Measurements from ENCODE around the gene PKNOX2. TPM values are rescaled to one million over a fixed set of nuclear protein-coding genes. Genes with fewer than 3 reads are reported as not detected.

The PKNOX2 gene
- total RNA-seq, 1 donor from 2014 or later = not detected

DNA sequence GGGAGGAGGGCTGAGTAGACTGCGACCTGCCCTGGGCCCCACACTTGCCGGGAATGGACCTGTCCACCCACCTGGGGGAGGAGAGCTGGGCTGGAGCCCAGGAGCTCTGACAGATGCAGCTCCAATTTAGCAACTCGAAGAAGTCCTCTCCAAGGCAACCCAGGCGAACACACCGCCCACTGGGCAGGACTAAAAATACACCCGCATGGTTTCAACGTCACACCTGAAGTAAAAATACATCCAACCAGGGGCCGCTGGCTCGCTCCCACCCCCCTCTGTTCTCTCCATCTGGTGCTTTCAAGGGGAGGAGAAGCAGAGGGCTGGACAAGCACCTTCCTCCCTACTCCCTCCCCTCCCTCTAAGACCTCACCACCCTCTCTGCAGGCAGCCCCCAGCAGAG is 211.6 kb downstream of the PKNOX2 start:
- intact Hi-C loops (cut with micrococcal nuclease) = no loop called here

DNA sequence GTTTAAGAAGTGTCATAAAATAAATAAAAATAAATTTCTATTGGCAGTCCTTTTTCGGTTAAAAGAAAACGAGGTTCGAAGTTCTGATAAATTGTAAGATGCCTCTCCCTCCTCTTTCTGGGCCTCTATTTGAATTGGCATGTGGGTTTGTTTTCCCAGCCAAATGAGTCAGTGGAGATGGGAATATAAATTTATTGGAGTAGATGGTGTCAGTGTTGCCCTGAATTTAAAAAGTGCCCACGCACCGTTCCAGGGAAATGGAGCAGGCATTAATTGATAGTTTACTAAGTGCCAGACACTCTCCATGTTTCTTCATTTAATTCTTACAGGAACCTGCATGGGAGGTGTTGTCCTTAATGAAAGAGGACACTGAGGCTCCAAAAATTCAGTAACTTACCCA is 212.3 kb downstream of the PKNOX2 start:
- intact Hi-C loops (cut with micrococcal nuclease) = no loop called here

- intact Hi-C loops (cut with micrococcal nuclease) = no loop called here
Observed at GRCh38 chr11:125378083-125378482, 213.5 kb downstream of the PKNOX2 start.

- intact Hi-C loops (cut with micrococcal nuclease) = no loop called here
Observed at GRCh38 chr11:125378571-125378970, 214.0 kb downstream of the PKNOX2 start.

GRCh38 chr11:125379565-125379964 is 215.0 kb downstream of the PKNOX2 start:
- intact Hi-C loops (cut with micrococcal nuclease) = no loop called here

DNA sequence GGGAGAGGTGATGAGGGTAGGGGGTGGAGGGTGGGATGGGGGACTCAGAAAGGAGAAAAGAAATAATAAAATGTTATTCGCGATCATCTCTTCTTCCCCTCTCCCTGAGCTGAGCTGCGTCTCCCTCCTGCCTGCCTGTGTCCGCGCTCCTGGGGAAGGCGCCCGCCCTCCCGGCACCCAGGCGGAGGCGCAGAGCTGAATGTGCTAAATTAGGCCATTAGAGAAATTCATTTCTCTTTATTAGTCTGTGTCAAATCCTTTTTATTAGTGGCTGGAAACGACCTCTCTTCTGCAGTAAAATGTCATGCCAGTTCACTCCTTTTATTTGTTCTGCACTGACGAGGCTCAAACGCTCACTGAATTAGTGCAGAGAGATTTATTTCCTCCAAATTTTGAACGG is 215.4 kb downstream of the PKNOX2 start:
- intact Hi-C loops (cut with micrococcal nuclease) = no loop called here

DNA sequence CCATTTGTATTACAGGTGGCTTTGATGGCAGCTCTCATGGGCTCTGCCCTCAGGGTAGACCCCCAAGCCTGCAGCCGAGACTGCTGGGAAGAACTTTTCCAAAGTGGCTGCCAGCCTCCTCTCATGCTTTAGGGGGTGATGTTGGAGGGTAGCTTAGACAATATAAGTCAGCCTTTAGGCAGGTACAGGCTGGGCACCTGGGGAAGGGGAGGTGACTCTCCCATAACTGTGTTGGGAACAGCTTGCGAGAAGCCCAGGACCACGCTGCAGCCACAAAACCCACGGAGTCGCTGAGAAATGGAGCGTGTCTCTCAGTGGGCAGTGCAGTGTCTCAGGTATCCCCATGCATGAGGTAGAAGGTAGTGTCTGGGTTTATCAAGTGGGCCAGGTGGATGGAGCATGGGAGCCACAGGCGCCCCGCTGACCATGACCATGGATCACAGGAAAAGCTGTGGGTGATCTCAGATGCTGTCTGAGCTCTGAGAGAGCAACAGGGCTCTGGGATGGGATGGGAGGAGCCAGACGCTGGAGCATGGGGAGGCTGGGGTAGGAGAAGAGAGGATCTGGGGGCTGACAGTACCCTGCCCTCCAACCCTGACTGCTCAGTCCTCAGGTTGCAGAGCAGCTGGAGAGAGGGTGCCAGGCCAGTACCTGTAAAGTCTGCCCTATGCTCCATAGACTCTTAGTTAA is 216.3 kb downstream of the PKNOX2 start:
- intact Hi-C loops (cut with micrococcal nuclease) = no loop called here

GRCh38 chr11:125381499-125382044 is 217.0 kb downstream of the PKNOX2 start:
- intact Hi-C loops (cut with micrococcal nuclease) = no loop called here

GRCh38 chr11:125382314-125382791 is 217.8 kb downstream of the PKNOX2 start:
- intact Hi-C loops (cut with micrococcal nuclease) = no loop called here

GRCh38 chr11:125382822-125383221 is 218.3 kb downstream of the PKNOX2 start:
- intact Hi-C loops (cut with micrococcal nuclease) = no loop called here

GRCh38 chr11:125384825-125385224 is 220.3 kb downstream of the PKNOX2 start:
- intact Hi-C loops (cut with micrococcal nuclease) = no loop called here

DNA sequence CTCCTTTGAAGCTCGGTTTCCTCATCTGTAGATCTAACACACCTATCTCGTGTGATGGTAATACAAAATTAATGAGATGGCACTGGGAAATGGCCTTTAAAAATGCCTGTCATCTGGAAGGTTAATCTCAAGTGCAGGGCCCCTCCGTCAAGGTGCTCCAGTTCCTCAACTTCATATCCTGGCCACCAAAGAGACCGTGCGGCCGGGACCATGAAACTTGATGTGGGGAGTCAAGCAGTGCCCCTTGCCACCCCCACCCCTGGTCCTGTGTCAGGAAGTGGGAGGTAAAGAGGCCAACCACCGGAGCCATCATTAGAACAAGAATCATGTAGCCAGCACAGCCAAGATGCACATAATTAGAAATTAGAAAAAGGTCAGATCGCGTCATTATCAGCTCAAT is 223.3 kb downstream of the PKNOX2 start:
- intact Hi-C loops (cut with micrococcal nuclease) = no loop called here

DNA sequence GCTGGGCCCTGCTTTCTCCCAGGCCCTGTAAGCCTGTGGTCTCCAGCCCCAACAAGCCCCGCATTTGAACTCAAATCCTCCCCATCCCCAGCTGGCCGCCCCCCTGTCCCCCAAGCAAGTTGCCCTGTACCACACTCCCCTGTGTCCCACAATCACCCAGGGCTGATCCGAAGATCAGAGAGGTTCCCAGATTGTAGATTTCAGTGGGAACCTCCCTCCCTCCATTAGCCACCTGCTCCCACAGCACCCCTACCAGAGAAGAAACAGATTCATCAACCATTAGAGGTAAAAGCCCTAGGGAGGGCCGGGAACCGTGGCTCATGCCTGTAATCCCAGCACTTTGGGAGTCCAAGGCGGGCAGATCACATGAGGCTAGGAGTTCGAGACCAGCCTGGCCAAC is 224.1 kb downstream of the PKNOX2 start:
- intact Hi-C loops (cut with micrococcal nuclease) = no loop called here

- intact Hi-C loops (cut with micrococcal nuclease) = no loop called here
Observed at GRCh38 chr11:125389339-125390166, 225.0 kb downstream of the PKNOX2 start.

DNA sequence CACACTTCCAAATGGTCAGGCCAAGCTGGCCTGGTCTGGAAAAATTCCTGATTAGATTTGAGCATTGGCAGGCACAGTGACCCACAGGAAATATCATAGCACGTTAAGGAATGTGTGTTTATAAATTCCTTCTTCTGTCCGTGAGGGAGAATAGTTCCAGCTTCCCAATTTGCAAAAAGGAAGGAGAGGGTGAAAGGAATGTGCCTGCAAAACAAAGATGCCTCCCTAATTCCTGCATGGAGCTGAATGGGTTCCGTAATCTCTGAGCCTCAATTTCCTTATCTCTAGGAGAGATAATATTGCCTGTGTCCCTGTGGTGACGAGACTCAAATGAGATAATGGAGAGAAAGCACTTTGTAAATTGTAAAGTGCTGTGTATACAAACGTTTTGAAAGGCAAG is 226.4 kb downstream of the PKNOX2 start:
- intact Hi-C loops (cut with micrococcal nuclease) = no loop called here

GRCh38 chr11:125393331-125393730 is 228.8 kb downstream of the PKNOX2 start:
- intact Hi-C loops (cut with micrococcal nuclease) = no loop called here

DNA sequence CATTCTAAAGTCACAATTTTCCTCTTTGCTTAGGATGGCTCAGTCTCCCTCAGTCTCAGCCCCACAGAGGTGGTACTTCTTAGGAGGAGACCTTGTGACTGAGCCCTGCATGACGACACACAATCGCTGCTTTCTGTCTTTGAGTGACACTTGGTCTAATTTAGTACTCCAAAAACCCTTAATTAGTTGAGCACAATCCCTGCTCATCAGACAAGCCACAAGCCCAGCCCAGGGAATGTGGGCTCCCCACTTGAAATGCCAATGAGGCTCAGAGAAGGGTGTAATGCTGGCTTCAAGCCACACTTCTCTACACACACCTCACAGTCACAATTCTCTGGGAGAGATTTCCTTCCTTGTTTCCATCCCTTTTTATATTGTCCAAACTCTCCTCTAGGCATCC is 229.7 kb downstream of the PKNOX2 start:
- intact Hi-C loops (cut with micrococcal nuclease) = no loop called here

- intact Hi-C loops (cut with micrococcal nuclease) = no loop called here
Observed at GRCh38 chr11:125397421-125397820, 232.9 kb downstream of the PKNOX2 start.

DNA sequence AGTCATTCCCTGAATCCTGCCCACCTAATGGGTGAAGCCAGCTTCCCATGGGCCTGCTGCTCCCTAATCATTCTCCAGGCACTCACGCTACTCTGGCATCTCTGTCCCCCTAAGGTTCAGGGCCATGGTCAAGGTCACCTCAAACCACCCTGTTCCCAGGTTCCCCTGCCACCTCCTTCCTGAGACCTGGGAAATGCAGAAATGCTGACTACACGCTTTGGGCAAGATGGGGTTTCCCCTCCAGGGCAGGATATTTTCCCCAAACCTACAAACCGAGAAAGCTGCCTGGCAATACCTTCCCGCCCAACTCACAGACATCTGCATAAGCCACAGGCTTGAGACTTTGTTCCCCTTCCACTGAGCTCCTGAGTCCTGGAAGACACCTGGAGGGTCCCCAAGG is 233.9 kb downstream of the PKNOX2 start:
- intact Hi-C loops (cut with micrococcal nuclease) = no loop called here

DNA sequence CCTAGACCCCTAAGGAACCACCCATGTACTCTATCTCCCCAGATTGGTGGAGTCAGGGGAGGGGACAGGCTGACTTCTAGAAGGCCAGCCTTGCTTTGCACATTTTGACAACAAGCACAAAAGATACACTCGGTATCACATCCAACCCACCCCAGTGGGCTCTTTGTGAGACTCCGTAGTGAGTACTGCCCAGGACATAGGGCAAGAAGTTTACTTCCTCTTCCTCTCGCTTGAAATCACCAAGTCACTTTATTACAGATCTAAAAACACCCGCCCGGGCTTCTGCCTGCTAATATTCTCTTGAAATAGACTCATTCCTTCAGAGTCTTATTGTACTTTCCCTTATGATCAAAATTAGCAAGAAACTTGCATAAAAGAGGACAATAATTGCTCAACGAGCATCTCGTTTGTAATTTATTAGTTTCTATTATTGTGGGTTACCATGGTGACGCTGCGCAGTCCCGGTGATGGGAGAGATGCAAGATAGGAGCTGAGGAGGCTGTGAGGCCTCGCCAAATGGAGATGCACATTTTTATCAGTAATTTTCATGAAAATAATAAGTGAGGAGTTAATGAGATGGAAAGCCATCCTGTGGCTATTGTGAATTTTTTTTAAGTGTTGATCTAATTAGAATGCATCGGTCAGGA is 234.6 kb downstream of the PKNOX2 start:
- intact Hi-C loops (cut with micrococcal nuclease) = no loop called here

DNA sequence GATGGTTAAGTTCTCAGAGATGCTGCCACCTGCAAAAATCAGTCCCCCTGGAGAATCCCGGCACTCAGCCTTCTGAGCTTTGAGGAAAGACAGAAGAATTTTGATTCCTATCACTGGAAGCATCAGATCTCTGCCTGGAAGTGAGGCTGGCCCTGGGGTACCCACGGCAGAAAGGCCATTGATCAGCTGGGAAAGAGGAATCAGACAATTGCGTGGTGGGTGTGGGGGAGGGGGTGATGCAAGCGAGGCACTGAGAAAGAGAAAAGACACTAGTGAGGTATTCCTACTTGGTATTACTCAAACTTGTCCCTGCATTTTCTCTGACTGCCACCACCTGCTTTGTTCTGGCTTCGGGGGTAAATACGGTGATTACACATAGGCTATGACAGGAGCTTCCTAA is 235.4 kb downstream of the PKNOX2 start:
- intact Hi-C loops (cut with micrococcal nuclease) = no loop called here

DNA sequence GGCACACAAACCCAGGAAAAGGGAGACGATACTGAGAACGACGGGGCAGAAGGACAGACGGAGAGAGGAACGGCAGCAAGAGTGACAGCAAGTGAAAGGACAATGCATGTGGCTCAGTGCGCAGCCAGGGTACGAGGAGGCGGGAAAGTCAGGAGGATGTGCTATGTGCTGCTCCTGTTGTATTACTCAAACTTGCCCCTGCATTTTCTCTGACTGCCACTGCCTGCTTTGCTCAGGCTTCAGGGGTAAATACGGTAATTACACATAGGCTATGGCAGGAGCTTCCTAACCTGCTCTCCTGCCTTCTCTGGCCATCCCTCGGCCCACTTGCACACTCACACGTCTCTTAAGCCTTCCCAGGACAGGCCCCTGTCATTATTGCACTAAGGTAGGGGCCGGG is 236.7 kb downstream of the PKNOX2 start:
- intact Hi-C loops (cut with micrococcal nuclease) = no loop called here

All from T-helper 1 cell treated with Interleukin-12 subunit alpha and Interleukin-12 subunit beta and Interleukin-4 antibody, amounts not matched to agents 30 ng/mL and 1 ng/mL, for 36 hours (primary cell).